A375 (cell line): ENCODE measurements around the gene KCTD18. TPM values are rescaled to one million over a fixed set of nuclear protein-coding genes. Genes with fewer than 3 reads are reported as not detected.

Experiments used
- total RNA-seq: library from RNA; depleted of rRNA; stranded (reverse); fragments of >200 nt; shearing (Covaris generic); gene quantifications from 2 replicates; pipeline ENCODE4 v1.2.3, GENCODE V29; 2014; rRNA removed

KCTD18 gene
- 10.8 and 11.0 TPM in 2 replicates for total RNA-seq

DNA sequence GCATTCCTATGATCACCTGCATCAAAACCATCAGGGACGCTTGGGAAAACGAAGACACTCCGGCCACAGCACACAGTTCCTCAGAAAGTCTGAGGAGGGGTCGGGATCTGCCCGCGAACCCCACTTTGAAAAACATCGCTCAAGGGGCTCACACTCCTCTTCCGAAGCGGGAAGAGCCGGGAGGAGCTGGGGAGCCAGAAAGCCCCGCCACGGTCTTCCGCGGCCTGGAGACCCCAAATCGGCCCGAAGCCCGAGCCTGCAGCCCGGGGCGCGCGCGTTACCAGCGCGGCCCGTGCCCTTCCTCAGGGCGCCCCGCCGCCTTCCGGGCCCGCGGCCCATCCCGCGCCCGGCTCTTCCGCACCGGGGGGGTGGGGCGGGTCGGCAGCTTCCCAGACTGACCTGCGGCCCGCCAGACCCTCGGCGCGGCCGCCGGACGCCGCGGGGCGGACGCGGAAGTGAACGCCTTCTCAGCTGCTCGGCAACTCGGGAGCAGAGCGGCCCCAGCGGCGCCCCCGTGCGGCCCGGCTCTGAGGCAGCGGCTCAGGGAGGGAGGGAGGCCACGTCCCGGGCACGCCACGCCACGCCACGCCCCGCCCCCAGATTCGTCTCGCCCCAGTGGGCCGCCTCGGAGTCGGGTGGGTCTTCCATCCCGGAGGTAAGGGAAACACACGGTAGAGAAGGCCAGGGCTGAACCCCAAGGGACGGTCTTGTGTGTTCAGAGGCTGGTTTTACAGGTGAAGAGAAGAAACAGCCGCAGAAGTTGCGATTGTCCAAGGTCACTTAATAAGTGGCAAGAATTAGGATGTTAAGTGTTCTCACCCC is at the start of gene KCTD18:
KCTD18 (minus strand) TSS at position 457 of the 822 bp plus-strand sequence. CDS start 3,052 bp downstream, outside the sequence.

DNA sequence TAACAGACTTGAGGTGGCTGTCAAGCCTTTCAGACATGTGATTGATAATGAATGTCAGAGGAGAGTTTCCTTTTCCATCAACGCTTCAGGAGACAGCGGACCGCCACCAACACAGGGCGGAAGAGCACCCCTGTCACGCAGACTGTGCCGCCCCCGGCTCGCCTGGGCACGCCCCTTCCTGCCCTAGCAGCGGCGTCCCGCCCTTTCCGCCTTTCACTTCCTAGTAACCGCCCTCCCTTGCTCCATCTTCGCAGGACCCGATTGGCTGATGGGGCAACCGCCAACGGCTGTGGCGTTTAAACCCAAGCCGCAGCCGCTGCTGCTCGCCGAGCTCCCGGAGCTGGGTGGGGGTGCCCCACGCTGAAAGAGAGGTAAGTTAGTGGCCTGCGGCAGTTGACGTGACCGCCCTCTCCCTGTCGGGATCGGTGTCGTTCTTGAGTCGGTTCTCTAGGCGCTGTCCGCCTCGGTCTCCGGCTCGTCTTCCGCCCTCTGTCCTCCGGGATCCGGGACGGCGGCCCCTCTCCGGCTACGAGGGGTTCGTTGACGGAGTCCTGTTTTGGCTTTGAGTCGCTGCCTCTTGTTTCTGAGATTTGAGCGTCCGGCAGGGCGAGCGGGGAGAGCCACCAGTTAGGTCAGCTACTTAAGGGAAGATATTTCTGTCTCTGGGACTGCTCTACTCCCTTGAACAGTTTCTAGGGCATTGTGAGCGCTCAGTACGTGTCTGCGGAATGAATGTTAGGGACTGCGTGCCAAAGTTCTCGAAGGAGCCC is 16.2 kb upstream of the KCTD18 start, which contains the start of gene SGO2:
SGO2 (plus strand) TSS at position 326 of the 770 bp plus-strand sequence. CDS start 6,769 bp downstream, outside the sequence.

Other genes with a start within 250 kb of the KCTD18 start
- 87.9 and 89.2 TPM in 2 replicates for gene SPATS2L, start 203.4 kb downstream of the KCTD18 start, total RNA-seq
- gene SGO2, start 16.1 kb upstream of the KCTD18 start, total RNA-seq, result 6.6 and 9.0 TPM in 2 replicates
- 2.6 and 3.1 TPM in 2 replicates for gene AOX1, start 75.9 kb upstream of the KCTD18 start, total RNA-seq